ENCODE data around the gene EIF1. TPM values are rescaled to one million over a fixed set of nuclear protein-coding genes. Genes with fewer than 3 reads are reported as not detected.

EIF1 gene
- total and polyA plus RNA-seq, 4 donors: 56.5 to 755 (median 159) TPM

DNA sequence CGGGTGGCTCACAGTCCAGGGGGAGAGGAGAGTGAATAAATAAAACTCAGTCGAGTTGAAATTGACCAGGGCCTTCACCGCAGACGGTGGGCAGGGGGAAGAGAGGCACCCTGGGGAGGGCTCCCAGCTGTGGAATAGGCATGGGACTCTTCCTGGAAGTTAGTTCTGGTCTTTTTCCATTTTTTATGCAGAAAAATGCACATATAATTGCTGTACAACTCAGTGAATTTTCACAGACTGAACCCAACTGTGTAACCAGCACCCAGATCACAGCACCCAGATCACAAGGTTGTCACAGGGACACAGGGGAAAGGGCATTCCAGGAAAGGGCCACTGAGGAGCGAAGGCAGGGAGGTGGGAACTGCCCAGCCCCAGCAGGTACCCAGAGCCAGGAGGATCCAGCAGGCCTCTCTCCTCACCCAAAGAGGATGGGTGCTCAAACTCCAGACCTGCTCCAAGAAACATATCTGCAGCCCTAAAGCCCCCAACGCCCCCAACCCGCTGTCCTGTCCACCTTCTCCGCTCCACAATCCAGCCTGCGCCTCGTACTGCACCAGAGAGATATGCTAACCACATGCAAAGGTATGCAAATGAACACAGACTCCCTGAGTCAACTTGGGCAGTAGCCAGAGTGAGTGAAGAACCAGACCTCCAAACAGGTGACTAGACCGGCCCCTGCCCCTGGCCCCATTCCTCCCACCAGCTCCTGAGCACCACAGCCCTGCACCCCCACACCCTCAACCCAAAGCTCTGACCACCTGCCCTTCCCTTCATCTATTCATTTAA lies 29.1 kb upstream of the EIF1 start:
- no peaks in the 10 kb centered on the region for H3K4me1 ChIP-seq (ENCODE audit: control insufficient read depth in 4 of 4, insufficient read depth in 4 of 4, low read length in 3 of 4)
- WGBS: 85% methylated on average over 11 of the region's 11 CpGs
- no peak overlapping the region for H3K27ac ChIP-seq (ENCODE audit: low read depth in 1 of 2, low read length in 2 of 2)
- H3K9ac ChIP-seq (ENCODE audit: low read depth in 1 of 2, low read length in 2 of 2): no peak overlapping the region
- DNase-seq (ENCODE audit: low spot score): no peak
- no peak overlapping the region for H3K4me3 ChIP-seq (ENCODE audit: low read depth in 1 of 3, low read length in 3 of 3)
- H3K9me3 ChIP-seq (ENCODE audit: control insufficient read depth in 4 of 4, low read length in 3 of 4): no peaks in the 10 kb centered on the region
- H3K36me3 ChIP-seq (ENCODE audit: control insufficient read depth in 4 of 4, insufficient read depth in 3 of 4, low read depth in 1 of 4, low read length in 3 of 4): no peaks in the 10 kb centered on the region
- H3K27me3 ChIP-seq (ENCODE audit: control insufficient read depth in 4 of 4, insufficient read depth in 4 of 4, low read length in 3 of 4): no peaks in the 10 kb centered on the region
- TF ChIP-seq SP1 (IDR thresholded peaks at IDR 0.05): no peak
- no peak for TF ChIP-seq JUND (IDR thresholded peaks at IDR 0.05)

GRCh38 chr17:41660221-41660711 lies 28.4 kb upstream of the EIF1 start:
- no peaks in the 10 kb centered on the region for H3K4me1 ChIP-seq (ENCODE audit: control insufficient read depth in 4 of 4, insufficient read depth in 4 of 4, low read length in 3 of 4)
- H3K9ac ChIP-seq (ENCODE audit: low read depth in 1 of 2, low read length in 2 of 2): no peak overlapping the region
- no peak overlapping the region for H3K4me3 ChIP-seq (ENCODE audit: low read depth in 1 of 3, low read length in 3 of 3)
- WGBS: 82% methylated on average over 8 of the region's 8 CpGs
- TF ChIP-seq RAD21 (IDR thresholded peaks at IDR 0.05) (no peak), HNF4G (IDR thresholded peaks at IDR 0.05) (no peak), SP1 (IDR thresholded peaks at IDR 0.05) (no peak), REST (IDR thresholded peaks at IDR 0.05) (no peak), EGR1 (IDR thresholded peaks at IDR 0.05; ENCODE audit: low read depth in 2 of 2) (no peak), YY1 (IDR thresholded peaks at IDR 0.05) (no peak), TAF1 (conservative IDR thresholded peaks at IDR 0.05) (no peak), HNF4A (conservative IDR thresholded peaks at IDR 0.05) (no peak), GABPA (IDR thresholded peaks at IDR 0.05 in 1 of 2, conservative IDR thresholded peaks at IDR 0.05 in 1 of 2) (no peak), FOXA1 (IDR thresholded peaks at IDR 0.05) (no peak)
- TF ChIP-seq, protein P1, sequence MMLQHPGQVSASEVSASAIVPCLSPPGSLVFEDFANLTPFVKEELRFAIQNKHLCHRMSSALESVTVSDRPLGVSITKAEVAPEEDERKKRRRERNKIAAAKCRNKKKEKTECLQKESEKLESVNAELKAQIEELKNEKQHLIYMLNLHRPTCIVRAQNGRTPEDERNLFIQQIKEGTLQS (IDR thresholded peaks at IDR 0.05): no peak
- TF ChIP-seq, protein P2, sequence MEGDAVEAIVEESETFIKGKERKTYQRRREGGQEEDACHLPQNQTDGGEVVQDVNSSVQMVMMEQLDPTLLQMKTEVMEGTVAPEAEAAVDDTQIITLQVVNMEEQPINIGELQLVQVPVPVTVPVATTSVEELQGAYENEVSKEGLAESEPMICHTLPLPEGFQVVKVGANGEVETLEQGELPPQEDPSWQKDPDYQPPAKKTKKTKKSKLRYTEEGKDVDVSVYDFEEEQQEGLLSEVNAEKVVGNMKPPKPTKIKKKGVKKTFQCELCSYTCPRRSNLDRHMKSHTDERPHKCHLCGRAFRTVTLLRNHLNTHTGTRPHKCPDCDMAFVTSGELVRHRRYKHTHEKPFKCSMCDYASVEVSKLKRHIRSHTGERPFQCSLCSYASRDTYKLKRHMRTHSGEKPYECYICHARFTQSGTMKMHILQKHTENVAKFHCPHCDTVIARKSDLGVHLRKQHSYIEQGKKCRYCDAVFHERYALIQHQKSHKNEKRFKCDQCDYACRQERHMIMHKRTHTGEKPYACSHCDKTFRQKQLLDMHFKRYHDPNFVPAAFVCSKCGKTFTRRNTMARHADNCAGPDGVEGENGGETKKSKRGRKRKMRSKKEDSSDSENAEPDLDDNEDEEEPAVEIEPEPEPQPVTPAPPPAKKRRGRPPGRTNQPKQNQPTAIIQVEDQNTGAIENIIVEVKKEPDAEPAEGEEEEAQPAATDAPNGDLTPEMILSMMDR (IDR thresholded peaks at IDR 0.05; ENCODE audit: low read depth, low read length, missing input control): no peak
- TF ChIP-seq, protein P3, sequence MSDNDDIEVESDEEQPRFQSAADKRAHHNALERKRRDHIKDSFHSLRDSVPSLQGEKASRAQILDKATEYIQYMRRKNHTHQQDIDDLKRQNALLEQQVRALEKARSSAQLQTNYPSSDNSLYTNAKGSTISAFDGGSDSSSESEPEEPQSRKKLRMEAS (IDR thresholded peaks at IDR 0.05): no peak
- no peaks in the 10 kb centered on the region for H3K36me3 ChIP-seq (ENCODE audit: control insufficient read depth in 4 of 4, insufficient read depth in 3 of 4, low read depth in 1 of 4, low read length in 3 of 4)
- H3K27me3 ChIP-seq (ENCODE audit: control insufficient read depth in 4 of 4, insufficient read depth in 4 of 4, low read length in 3 of 4): no peaks in the 10 kb centered on the region
- no peak for DNase-seq (ENCODE audit: low spot score)
- H3K9me3 ChIP-seq (ENCODE audit: control insufficient read depth in 4 of 4, low read length in 3 of 4): no peaks in the 10 kb centered on the region
- no peak overlapping the region for H3K27ac ChIP-seq (ENCODE audit: low read depth in 1 of 2, low read length in 2 of 2)
